GM21825 (cell line): ENCODE measurements around the gene SCAND1.
"Not testable (repeated sequence)": the region's sequence is repeated elsewhere in the genome, so short reads cannot be mapped to it uniquely, and the experiment has no call there.

Experiments used
- ATAC-seq: cut with Tn5 transposase; IDR thresholded peaks from one replicate; pipeline ENCODE4 v1.9.1; 2021; ENCODE audit warnings: mild to moderate bottlenecking, moderate library complexity; ENCODE audit not compliant: unreplicated experiment

The SCAND1 gene

GRCh38 chr20:35954200-35954906, at the start of gene SCAND1:
Gene SCAND1, minus strand, starts transcription at chr20:35954502. Its CDS starts 218 bp downstream, at chr20:35954284.
- peak; percentile 87 for ATAC-seq

- no peak for ATAC-seq
Measured at GRCh38 chr20:36004045-36004444, 49.7 kb upstream of the SCAND1 start.

GRCh38 chr20:36002855-36003254, 48.6 kb upstream of the SCAND1 start:
- ATAC-seq = no peak

- not testable (repeated sequence) for ATAC-seq
Measured at GRCh38 chr20:36001331-36001730, 47.0 kb upstream of the SCAND1 start.

- ATAC-seq = not testable (repeated sequence)
Measured at GRCh38 chr20:35996492-35996891, 42.2 kb upstream of the SCAND1 start.

GRCh38 chr20:35994994-35995453, 40.7 kb upstream of the SCAND1 start:
- ATAC-seq = no peak

GRCh38 chr20:35992713-35993335, 38.5 kb upstream of the SCAND1 start:
- no peak for ATAC-seq

- no peak for ATAC-seq
Measured at GRCh38 chr20:35991142-35991771, 37.0 kb upstream of the SCAND1 start.

- ATAC-seq = no peak
Measured at GRCh38 chr20:35988910-35989463, 34.7 kb upstream of the SCAND1 start.

- ATAC-seq = no peak
Measured at GRCh38 chr20:35985806-35986205, 31.5 kb upstream of the SCAND1 start.

GRCh38 chr20:35984382-35984781, 30.1 kb upstream of the SCAND1 start:
- no peak for ATAC-seq

- no peak for ATAC-seq
Measured at GRCh38 chr20:35981969-35982368, 27.7 kb upstream of the SCAND1 start.

- no peak for ATAC-seq
Measured at GRCh38 chr20:35979544-35979943, 25.2 kb upstream of the SCAND1 start.

- ATAC-seq = no peak
Measured at GRCh38 chr20:35978041-35978513, 23.8 kb upstream of the SCAND1 start.

- no peak for ATAC-seq
Measured at GRCh38 chr20:35975576-35976373, 21.5 kb upstream of the SCAND1 start.

GRCh38 chr20:35974256-35974655, 20.0 kb upstream of the SCAND1 start:
- no peak for ATAC-seq

GRCh38 chr20:35972462-35972861, 18.2 kb upstream of the SCAND1 start:
- no peak for ATAC-seq

- no peak for ATAC-seq
Measured at GRCh38 chr20:35971981-35972380, 17.7 kb upstream of the SCAND1 start.

- no peak for ATAC-seq
Measured at GRCh38 chr20:35968930-35969329, 14.6 kb upstream of the SCAND1 start.

- ATAC-seq = no peak
Measured at GRCh38 chr20:35967979-35968640, 13.8 kb upstream of the SCAND1 start, which contains the start of gene CNBD2. Gene CNBD2, plus strand, starts transcription at chr20:35968590. Its CDS starts 173 bp downstream, at chr20:35968763.
